PC-9 (cell line): Measurements from ENCODE around the gene IFI44L.

Experiments
- CTCF ChIP-seq: fragments of 200-600 bp; sonication (generic); conservative IDR thresholded peaks from 2 replicates; pipeline ENCODE4 v1.6.1; 2017; ENCODE audit warnings: mixed run types, antibody characterized with exemption, mild to moderate bottlenecking, moderate library complexity
- EZH2 ChIP-seq: fragments of 200-600 bp; sonication (generic); IDR thresholded peaks from 2 replicates; pipeline ENCODE4 v1.8.0; 2017; ENCODE audit warnings: antibody characterized with exemption, low read depth

GRCh38 chr1:78619446-78619802 is 824 bp upstream of the IFI44L start:
- no peak for TF ChIP-seq CTCF
- TF ChIP-seq EZH2, result no peak
